Measurements from ENCODE around the gene CD22. TPM values are rescaled to one million over a fixed set of nuclear protein-coding genes. Genes with fewer than 3 reads are reported as not detected.
A peak's percentile ranks its signal among the peaks of the same experiment; 100 is the strongest.

CD22 gene
- total and polyA plus RNA-seq, 2 of the 13 experiments (the other 11 are each of a cell fraction or from before 2014, with no cell fraction given) = 0.71 to 1.7 TPM

GRCh38 chr19:35388277-35389054 lies 59.5 kb downstream of the CD22 start (continued):
- TF ChIP-seq, protein P1, sequence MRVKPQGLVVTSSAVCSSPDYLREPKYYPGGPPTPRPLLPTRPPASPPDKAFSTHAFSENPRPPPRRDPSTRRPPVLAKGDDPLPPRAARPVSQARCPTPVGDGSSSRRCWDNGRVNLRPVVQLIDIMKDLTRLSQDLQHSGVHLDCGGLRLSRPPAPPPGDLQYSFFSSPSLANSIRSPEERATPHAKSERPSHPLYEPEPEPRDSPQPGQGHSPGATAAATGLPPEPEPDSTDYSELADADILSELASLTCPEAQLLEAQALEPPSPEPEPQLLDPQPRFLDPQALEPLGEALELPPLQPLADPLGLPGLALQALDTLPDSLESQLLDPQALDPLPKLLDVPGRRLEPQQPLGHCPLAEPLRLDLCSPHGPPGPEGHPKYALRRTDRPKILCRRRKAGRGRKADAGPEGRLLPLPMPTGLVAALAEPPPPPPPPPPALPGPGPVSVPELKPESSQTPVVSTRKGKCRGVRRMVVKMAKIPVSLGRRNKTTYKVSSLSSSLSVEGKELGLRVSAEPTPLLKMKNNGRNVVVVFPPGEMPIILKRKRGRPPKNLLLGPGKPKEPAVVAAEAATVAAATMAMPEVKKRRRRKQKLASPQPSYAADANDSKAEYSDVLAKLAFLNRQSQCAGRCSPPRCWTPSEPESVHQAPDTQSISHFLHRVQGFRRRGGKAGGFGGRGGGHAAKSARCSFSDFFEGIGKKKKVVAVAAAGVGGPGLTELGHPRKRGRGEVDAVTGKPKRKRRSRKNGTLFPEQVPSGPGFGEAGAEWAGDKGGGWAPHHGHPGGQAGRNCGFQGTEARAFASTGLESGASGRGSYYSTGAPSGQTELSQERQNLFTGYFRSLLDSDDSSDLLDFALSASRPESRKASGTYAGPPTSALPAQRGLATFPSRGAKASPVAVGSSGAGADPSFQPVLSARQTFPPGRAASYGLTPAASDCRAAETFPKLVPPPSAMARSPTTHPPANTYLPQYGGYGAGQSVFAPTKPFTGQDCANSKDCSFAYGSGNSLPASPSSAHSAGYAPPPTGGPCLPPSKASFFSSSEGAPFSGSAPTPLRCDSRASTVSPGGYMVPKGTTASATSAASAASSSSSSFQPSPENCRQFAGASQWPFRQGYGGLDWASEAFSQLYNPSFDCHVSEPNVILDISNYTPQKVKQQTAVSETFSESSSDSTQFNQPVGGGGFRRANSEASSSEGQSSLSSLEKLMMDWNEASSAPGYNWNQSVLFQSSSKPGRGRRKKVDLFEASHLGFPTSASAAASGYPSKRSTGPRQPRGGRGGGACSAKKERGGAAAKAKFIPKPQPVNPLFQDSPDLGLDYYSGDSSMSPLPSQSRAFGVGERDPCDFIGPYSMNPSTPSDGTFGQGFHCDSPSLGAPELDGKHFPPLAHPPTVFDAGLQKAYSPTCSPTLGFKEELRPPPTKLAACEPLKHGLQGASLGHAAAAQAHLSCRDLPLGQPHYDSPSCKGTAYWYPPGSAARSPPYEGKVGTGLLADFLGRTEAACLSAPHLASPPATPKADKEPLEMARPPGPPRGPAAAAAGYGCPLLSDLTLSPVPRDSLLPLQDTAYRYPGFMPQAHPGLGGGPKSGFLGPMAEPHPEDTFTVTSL (CRISPR knock-in tag; IDR thresholded peaks at IDR 0.05; ENCODE audit: borderline replicate concordance) = peak; percentile 28; the same call in 1 of the 2 replicates
- TF ChIP-seq ZNF18 (CRISPR knock-in tag; IDR thresholded peaks at IDR 0.05; ENCODE audit: insufficient replicate concordance) = peak; percentile 71
- TF ChIP-seq TEAD3 (CRISPR knock-in tag; optimal IDR thresholded peaks at IDR 0.05; ENCODE audit: borderline replicate concordance) = peak; percentile 53
- no peak for TF ChIP-seq ZFYVE20 (CRISPR knock-in tag; IDR thresholded peaks at IDR 0.05; ENCODE audit: borderline replicate concordance, low read depth)

Measured in HepG2 (cell line).